NOMO-1 treated with dmso at 0.1 percent for 144 hours (cell line): ENCODE measurements around the gene CNST.
"Not testable (repeated sequence)": the region's sequence is repeated elsewhere in the genome, so short reads cannot be mapped to it uniquely, and the experiment has no call there.

Experiments used
- DNase-seq: peaks from one replicate; lab custom pipeline; 2025; ENCODE audit not compliant: unreplicated experiment; lab: John Stamatoyannopoulos, UW

The CNST gene

DNA sequence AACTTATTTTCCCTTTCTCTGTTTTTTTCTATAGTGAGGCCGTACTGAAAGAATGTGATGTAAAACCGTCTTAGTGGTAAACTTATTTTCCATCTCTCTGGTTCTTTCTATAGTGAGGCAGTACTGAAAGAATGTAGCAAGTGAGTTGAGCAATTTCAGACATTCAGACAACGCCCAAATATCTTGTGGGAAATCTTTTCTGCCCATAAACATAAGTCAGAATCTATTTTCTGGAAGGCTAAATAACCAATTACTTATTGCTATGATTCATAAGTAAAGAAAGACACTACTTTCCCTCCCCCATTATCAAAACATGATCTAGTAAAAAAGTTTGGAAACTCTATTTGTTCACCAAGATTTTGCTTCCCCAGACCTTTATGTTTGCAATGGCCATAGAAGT, 139.1 kb downstream of the CNST start:
- DNase-seq: no peak

DNA sequence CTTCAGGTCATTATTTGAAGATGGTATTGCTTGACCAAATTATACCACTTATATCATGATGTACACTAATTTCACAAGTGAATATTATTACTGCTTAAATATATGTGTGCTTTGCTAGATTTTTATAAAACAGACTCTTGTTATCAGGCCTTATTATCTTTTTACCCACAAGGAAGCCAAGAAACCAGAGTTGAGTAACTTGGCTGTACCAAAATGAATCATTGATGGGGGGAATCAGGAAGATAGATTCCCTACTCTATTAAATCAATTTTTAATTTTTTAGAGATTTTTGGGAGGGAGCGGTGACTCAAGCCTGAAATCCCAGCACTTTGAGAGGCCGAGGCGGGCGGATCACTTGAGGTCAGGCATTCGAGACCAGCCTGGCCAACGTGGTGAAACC, 141.9 kb downstream of the CNST start:
- no peak for DNase-seq

DNA sequence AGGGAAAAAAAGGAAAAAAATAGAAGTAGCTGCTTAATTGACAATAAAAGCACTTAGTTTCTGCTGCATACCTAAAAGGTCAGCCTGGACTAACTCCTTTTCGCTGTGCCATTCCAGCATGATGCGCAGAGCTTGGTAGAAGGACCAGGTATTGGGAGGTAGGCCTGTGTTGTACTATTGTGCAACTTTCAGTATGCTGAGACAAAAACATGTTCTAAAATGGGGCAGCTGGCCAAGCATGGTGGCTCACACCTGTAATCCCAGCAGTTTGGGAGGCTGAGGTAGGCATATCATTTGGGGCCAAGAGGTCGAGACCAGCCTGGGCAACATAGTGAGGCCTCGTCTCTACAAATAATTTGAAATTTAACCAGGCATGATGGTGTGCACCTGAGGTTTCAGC, 142.9 kb downstream of the CNST start:
- DNase-seq: no peak

DNA sequence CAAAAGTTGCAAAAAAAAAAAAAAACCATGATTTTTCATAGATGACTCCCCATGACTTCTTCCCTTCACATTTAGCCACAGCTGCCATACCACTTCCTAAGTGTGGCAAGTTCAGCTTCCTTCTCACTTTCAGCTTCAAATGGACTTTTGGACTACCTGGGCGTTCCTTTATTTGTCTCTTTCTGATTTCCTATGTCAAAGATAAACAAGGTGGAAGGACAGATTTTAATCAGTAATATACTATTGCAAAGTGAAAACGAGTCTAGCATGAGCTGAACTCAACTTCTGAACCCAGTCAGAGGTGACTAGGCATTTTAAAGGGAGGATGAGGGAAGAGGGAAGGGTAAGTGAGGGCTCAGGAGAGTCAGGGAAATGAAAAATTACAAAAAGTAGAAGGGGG, 143.6 kb downstream of the CNST start:
- DNase-seq: peak; percentile 19

DNA sequence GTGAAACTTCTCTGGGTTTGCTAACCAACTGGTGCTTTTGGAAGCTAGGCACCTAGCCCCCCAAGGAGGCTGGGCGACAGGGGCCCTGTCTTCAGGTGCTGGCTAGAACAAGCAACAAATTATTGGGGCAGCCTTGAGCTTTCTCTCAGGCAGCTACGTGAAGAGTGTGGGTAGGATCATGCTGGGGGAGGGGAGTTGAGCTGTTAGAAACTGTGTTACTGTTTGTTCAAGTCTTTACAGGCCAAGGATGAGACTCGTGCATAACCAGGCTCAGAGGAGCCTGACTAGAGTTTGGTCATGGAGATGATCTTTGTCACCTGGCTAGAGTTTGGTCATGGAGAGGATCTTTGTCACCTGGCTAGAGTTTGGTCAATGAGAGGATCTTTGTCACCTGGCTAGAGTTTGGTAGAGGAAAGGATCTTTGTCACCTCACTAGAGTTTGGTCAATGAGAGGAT, 145.3 kb downstream of the CNST start:
- no peak for DNase-seq

DNA sequence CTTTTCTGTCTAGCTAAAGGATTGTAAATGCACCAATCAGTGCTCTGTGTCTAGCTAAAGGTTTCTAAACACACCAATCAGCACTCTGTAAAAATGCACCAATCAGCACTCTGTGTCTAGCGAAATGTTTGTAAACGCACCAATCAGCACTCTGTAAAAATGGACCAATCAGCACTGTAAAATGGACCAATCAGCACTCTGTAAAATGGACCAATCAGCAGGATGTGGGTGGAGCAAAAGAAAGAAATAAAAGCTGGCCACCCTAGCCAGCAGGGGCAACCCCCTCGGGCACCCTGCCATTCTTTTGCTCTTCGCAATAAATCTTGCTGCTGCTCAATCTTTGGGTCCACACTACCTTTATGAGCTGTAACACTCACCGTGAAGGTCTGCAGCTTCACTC, 146.2 kb downstream of the CNST start:
- not testable (repeated sequence) for DNase-seq
